IPS-NIHi7 (cell line): ENCODE measurements around the gene GRAMD2B.
"Not testable (repeated sequence)": the region's sequence is repeated elsewhere in the genome, so short reads cannot be mapped to it uniquely, and the experiment has no call there.

Experiments
- DNase-seq: peaks from one replicate; pipeline ENCODE4 v3.0.0; 2012; ENCODE audit warnings: mixed read lengths; ENCODE audit errors: extremely low spot score

The GRAMD2B gene

GRCh38 chr5:126422994-126423788 is at the start of gene GRAMD2B:
TSS of gene GRAMD2B (plus strand) at chr5:126423409. CDS start at chr5:126423607, 198 bp downstream.
- DNase-seq = peak; percentile 79

GRCh38 chr5:126374109-126374416 is 49.1 kb upstream of the GRAMD2B start:
- DNase-seq = no peak

GRCh38 chr5:126376443-126376842 is 46.8 kb upstream of the GRAMD2B start:
- DNase-seq = no peak

- no peak for DNase-seq
Observed at GRCh38 chr5:126377424-126377823, 45.8 kb upstream of the GRAMD2B start.

GRCh38 chr5:126380316-126380715 is 42.9 kb upstream of the GRAMD2B start:
- DNase-seq = not testable (repeated sequence)

- no peak for DNase-seq
Observed at GRCh38 chr5:126383246-126383645, 40.0 kb upstream of the GRAMD2B start.

GRCh38 chr5:126383776-126384175 is 39.4 kb upstream of the GRAMD2B start:
- DNase-seq = no peak

- no peak for DNase-seq
Observed at GRCh38 chr5:126384985-126385384, 38.2 kb upstream of the GRAMD2B start.

- DNase-seq = no peak
Observed at GRCh38 chr5:126385524-126386502, 37.4 kb upstream of the GRAMD2B start.

- no peak for DNase-seq
Observed at GRCh38 chr5:126389179-126389578, 34.0 kb upstream of the GRAMD2B start.

GRCh38 chr5:126390051-126390450 is 33.2 kb upstream of the GRAMD2B start:
- DNase-seq = no peak

GRCh38 chr5:126391386-126391785 is 31.8 kb upstream of the GRAMD2B start:
- no peak for DNase-seq

GRCh38 chr5:126394211-126394788 is 28.9 kb upstream of the GRAMD2B start:
- DNase-seq = no peak

GRCh38 chr5:126395198-126395597 is 28.0 kb upstream of the GRAMD2B start:
- peak; percentile 29 for DNase-seq

GRCh38 chr5:126395605-126396004 is 27.6 kb upstream of the GRAMD2B start:
- no peak for DNase-seq

GRCh38 chr5:126396721-126397120 is 26.5 kb upstream of the GRAMD2B start:
- DNase-seq = not testable (repeated sequence)

GRCh38 chr5:126398791-126399190 is 24.4 kb upstream of the GRAMD2B start:
- no peak for DNase-seq

- no peak for DNase-seq
Observed at GRCh38 chr5:126400621-126401251, 22.5 kb upstream of the GRAMD2B start.

GRCh38 chr5:126402621-126403555 is 20.3 kb upstream of the GRAMD2B start:
- DNase-seq = no peak

- no peak for DNase-seq
Observed at GRCh38 chr5:126403876-126404275, 19.3 kb upstream of the GRAMD2B start.

GRCh38 chr5:126410623-126411022 is 12.6 kb upstream of the GRAMD2B start:
- no peak for DNase-seq
